Mesendoderm (in vitro differentiated cells): ENCODE results near the gene OGDH.

Experiments used
- DNase-seq: peaks from one replicate; pipeline ENCODE4 v3.0.0; 2013
- H2AK5ac ChIP-seq: 2 replicates; pipeline ENCODE4 v1.6.1; 2013; ENCODE audit warnings: low read length, inconsistent platforms
- H2BK120ac ChIP-seq: 2 replicates; pipeline ENCODE4 v1.6.1; 2013; ENCODE audit warnings: low read depth, mild to moderate bottlenecking, low read length, moderate library complexity, mixed read lengths
- H2BK15ac ChIP-seq: replicated peaks from 2 replicates; pipeline ENCODE4 v1.6.1; 2013; ENCODE audit warnings: low read depth, mild to moderate bottlenecking, moderate library complexity
- H2BK5ac ChIP-seq: 2 replicates; pipeline ENCODE4 v1.6.1; 2013; ENCODE audit warnings: low read length, inconsistent platforms
- H3K18ac ChIP-seq: 2 replicates; pipeline ENCODE4 v1.6.1; 2013; ENCODE audit warnings: mild to moderate bottlenecking, low read length, mixed read lengths
- H3K23ac ChIP-seq: one replicate; pipeline ENCODE4 v1.6.1; 2013; ENCODE audit warnings: low read length
- H3K27ac ChIP-seq: 2 replicates; pipeline ENCODE4 v1.5.1; 2013; ENCODE audit warnings: low read depth, mild to moderate bottlenecking, inconsistent platforms, low read length, moderate library complexity
- H3K27me3 ChIP-seq: 2 replicates; pipeline ENCODE4 v1.6.1; 2013; ENCODE audit warnings: low read length, control low read depth, mild to moderate bottlenecking, inconsistent platforms; ENCODE audit not compliant: insufficient read depth, poor library complexity
- H3K36me3 ChIP-seq: 2 replicates; pipeline ENCODE4 v1.6.1; 2013; ENCODE audit warnings: low read length, inconsistent platforms; ENCODE audit not compliant: control insufficient read depth, insufficient read depth
- H3K4ac ChIP-seq: one replicate; pipeline ENCODE4 v1.6.1; 2013; ENCODE audit warnings: low read depth, mild to moderate bottlenecking, low read length, moderate library complexity
- H3K4me1 ChIP-seq: 2 replicates; pipeline ENCODE4 v1.6.1; 2013; ENCODE audit warnings: low read depth, low read length, inconsistent platforms; ENCODE audit not compliant: control insufficient read depth
- H3K4me2 ChIP-seq: 2 replicates; pipeline ENCODE4 v1.6.1; 2013; ENCODE audit warnings: low read length
- H3K4me3 ChIP-seq: 2 replicates; pipeline ENCODE4 v1.5.1; 2013; ENCODE audit warnings: mild to moderate bottlenecking, low read length
- H3K56ac ChIP-seq: one replicate; pipeline ENCODE4 v1.6.1; 2013; ENCODE audit warnings: low read length
- H3K79me1 ChIP-seq: 2 replicates; pipeline ENCODE4 v1.6.1; 2013; ENCODE audit warnings: low read length, inconsistent platforms
- H3K79me2 ChIP-seq: 2 replicates; pipeline ENCODE4 v1.6.1; 2013; ENCODE audit warnings: mild to moderate bottlenecking, low read length; ENCODE audit not compliant: control insufficient read depth, insufficient read depth
- H3K9ac ChIP-seq: 2 replicates; pipeline ENCODE4 v1.6.1; 2013; ENCODE audit warnings: low read length, inconsistent platforms
- H4K5ac ChIP-seq: one replicate; pipeline ENCODE4 v1.6.1; 2013; ENCODE audit warnings: low read length
- H4K8ac ChIP-seq: one replicate; pipeline ENCODE4 v1.6.1; 2013; ENCODE audit warnings: low read depth, mild to moderate bottlenecking, control low read depth, low read length, moderate library complexity
- WGBS: extraction: QIAGEN DNeasy Blood & Tissue Kit; methylation state at CpG from one replicate; pipeline ENCODE4 v1.1.7; 2013; ENCODE audit warnings: low lambda C conversion rate, missing lambda C conversion rate; ENCODE audit not compliant: insufficient coverage; ENCODE audit errors: extremely low coverage; 5-methylcytosine and 5-hydroxymethylcytosine counted together

The OGDH gene

DNA sequence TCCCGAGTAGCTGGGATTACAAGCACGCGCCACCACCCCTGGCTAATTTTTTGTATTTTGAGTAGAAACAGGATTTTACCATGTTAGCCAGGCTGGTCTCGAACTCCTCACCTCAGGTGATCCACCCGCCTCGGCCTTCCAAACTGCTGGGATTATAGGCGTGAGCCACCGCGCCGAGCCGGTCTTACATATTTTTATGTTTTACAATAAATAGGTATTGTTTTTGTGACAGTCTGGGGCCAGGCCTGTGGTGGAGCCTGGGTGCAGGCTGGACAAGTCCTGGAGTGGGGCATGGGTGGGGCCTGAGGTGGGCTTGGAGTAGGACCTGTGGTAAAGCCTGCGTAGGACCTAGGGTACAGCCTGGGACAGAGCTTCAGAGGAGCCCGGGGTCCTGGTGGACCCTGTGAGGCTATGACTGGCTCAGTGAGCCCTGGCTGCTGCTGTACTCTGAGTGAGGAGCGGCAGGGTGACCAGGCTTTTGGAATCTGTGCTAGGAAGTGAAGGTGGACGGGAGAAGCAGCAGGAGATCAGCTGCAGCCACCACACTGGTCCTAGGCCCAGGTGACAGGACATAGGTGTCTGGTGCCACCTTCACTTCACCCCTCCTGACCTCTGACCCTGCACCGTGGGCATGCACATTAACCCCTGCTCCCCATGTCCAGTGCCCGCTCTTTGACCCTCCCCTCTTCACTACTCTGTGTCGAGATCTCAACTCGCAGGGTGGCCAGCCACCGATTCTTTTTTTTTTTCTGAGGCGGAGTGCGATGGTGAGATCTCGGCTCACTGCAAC, 132.6 kb downstream of the OGDH start:
- Histone ChIP-seq H3K4me3 (no peak overlapping the region), H3K9ac (no peak overlapping the region), H3K4me1 (no peaks in the 10 kb centered on the region), H3K79me1 (no peaks in the 10 kb centered on the region), H3K18ac (no peak overlapping the region), H3K36me3 (no peaks in the 10 kb centered on the region), H3K56ac (no peak overlapping the region), H2BK5ac (no peak overlapping the region), H2BK15ac (no peak overlapping the region), H2AK5ac (no peak overlapping the region), H3K4me2 (no peak overlapping the region), H3K27ac (no peak overlapping the region), H2BK120ac (no peak overlapping the region), H3K23ac (no peak overlapping the region), H3K27me3 (no peaks in the 10 kb centered on the region), H3K79me2 (no peaks in the 10 kb centered on the region), H4K5ac (no peak overlapping the region), H4K8ac (no peak overlapping the region), H3K4ac (no peak overlapping the region)
- WGBS: no CpG with 5 or more reads among the region's 23 CpGs
- no peak for DNase-seq

DNA sequence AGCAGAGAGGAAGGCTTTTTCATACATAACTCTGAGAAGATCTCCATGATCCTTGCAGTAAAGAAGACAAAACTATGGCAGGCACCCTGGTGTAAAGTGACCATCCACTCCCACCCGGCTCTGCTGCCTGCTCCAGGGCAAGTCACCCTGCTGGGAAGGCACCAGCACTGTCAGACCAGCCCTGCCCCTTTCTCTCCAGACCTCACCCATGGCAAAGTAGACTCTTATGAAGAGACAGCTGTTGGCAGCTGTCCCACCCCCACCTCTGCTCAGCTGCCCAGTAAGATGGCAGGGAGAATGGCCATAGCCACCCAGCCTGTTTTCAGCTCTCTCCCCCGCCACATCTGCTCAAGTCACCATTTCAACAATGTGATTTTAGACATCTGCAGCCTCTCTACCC, 133.6 kb downstream of the OGDH start:
- no peak overlapping the region for H2AK5ac ChIP-seq
- no peak overlapping the region for H3K23ac ChIP-seq
- no peaks in the 10 kb centered on the region for H3K27me3 ChIP-seq
- H3K79me2 ChIP-seq: no peaks in the 10 kb centered on the region
- H3K4me1 ChIP-seq: no peaks in the 10 kb centered on the region
- no peak overlapping the region for H3K18ac ChIP-seq
- no peak overlapping the region for H4K8ac ChIP-seq
- H3K79me1 ChIP-seq: no peaks in the 10 kb centered on the region
- H3K56ac ChIP-seq: no peak overlapping the region
- DNase-seq: no peak
- H2BK5ac ChIP-seq: no peak overlapping the region
- no CpG with 5 or more reads among the region's 2 CpGs for WGBS
- no peak overlapping the region for H3K27ac ChIP-seq
- no peak overlapping the region for H3K4ac ChIP-seq
- H3K4me2 ChIP-seq: no peak overlapping the region
- H4K5ac ChIP-seq: no peak overlapping the region
- no peak overlapping the region for H2BK15ac ChIP-seq
- no peak overlapping the region for H3K4me3 ChIP-seq
- no peaks in the 10 kb centered on the region for H3K36me3 ChIP-seq
- H3K9ac ChIP-seq: no peak overlapping the region
- H2BK120ac ChIP-seq: no peak overlapping the region

DNA sequence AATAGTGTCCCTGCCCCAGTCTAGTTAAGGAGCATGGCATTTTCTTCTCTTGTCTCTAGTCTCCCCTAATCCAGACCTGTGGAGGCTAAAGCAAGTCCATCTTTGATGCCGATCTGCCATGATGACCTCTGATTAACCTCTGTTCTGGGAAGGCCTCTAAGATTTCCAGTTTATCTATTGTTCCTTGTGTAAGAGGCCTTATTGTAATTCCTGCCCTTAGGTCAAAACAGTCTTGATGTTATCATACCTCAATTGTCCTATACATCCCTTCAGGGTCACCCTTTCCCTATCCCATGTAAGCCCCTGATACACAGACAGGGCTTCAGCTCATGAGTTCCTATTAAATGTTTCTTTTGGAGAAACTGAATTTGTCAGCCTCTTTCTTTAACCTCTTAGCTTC, 137.3 kb downstream of the OGDH start:
- WGBS: no CpG with 5 or more reads among the region's 1 CpG
- Histone ChIP-seq H3K36me3 (no peaks in the 10 kb centered on the region), H3K27me3 (no peaks in the 10 kb centered on the region), H3K18ac (no peak overlapping the region), H3K4ac (no peak overlapping the region), H3K4me2 (no peak overlapping the region), H3K4me1 (no peaks in the 10 kb centered on the region), H3K79me2 (no peaks in the 10 kb centered on the region), H3K79me1 (no peaks in the 10 kb centered on the region), H3K9ac (no peak overlapping the region), H3K4me3 (no peak overlapping the region), H4K5ac (no peak overlapping the region), H2BK120ac (no peak overlapping the region), H3K27ac (no peak overlapping the region), H2BK15ac (no peak overlapping the region), H3K23ac (no peak overlapping the region), H3K56ac (no peak overlapping the region), H2BK5ac (no peak overlapping the region), H2AK5ac (no peak overlapping the region), H4K8ac (no peak overlapping the region)
- peak; percentile 31 for DNase-seq

DNA sequence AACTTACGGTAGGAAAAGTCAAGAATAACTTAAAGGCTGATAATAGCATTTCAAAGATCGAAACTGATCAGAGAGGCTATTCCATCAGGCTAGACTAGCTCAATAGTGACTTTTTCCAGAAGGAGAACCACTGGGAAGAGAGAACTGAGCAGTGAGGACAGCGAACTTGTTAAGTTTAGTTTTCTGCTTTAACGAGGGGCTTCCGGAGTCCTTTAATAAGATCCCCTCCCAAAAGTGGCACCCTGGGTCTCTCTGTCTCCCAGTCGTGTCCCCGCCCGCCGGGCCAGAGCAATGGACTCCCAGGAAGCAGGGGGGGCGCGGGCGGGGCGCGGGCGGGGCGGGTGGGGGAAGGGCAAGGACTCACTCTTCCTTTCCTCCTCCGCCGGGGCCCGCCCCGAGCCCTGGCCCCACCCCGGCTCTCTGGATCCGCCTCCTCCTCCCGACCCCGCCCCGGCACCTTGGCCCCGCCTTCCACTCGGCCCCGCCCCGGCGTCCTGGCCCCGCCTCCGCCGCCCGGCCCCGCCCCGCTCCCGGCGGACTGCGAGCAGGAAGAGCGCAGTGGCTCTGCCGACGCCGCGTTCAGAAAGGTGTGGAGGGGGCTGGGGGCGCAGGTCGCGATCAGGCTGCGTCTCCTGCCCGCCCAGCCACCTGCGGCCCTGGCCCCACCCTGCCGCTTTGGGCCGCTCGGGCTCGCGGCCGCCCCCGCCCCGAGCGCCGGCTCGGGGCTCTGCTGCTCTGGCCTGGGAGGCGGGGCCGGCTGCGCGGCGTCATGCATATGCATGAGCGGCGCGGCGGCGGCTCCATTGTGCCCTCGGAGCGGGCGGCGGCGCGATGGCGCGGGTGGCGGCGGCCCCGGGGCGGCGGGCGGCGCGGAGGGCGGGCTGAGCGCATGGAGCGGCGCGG, 141.9 kb downstream of the OGDH start, which contains the start of gene ZMIZ2:
Gene ZMIZ2, plus strand, starts transcription at position 803 of the 903 bp plus-strand sequence. CDS start 7,403 bp downstream, outside the sequence.
- H3K36me3 ChIP-seq: no peaks in the 10 kb centered on the region
- no CpG with 5 or more reads among the region's 92 CpGs for WGBS
- H3K18ac ChIP-seq: peak within 1 kb of the TSS; percentile 88
- H3K27me3 ChIP-seq: no peaks in the 10 kb centered on the region
- no peak within 1 kb of the TSS for H2BK120ac ChIP-seq
- no peak within 1 kb of the TSS for H3K4ac ChIP-seq
- peak within 1 kb of the TSS; percentile 89 for H3K4me2 ChIP-seq
- H2BK15ac ChIP-seq: no peak within 1 kb of the TSS
- no peak within 1 kb of the TSS for H4K8ac ChIP-seq
- no peaks in the 10 kb centered on the region for H3K4me1 ChIP-seq
- no peak within 1 kb of the TSS for H2BK5ac ChIP-seq
- peak; percentile 90 for DNase-seq
- peak within 1 kb of the TSS; percentile 79 for H3K9ac ChIP-seq
- no peak within 1 kb of the TSS for H2AK5ac ChIP-seq
- H3K4me3 ChIP-seq: peak within 1 kb of the TSS; percentile 62
- peak within 1 kb of the TSS; percentile 95 for H3K56ac ChIP-seq
- H3K79me2 ChIP-seq: peaks cover 16% of the 10 kb centered on the region
- peak within 1 kb of the TSS; percentile 95 for H3K27ac ChIP-seq
- H3K79me1 ChIP-seq: peaks cover 18% of the 10 kb centered on the region
- peak within 1 kb of the TSS; percentile 94 for H3K23ac ChIP-seq
- no peak within 1 kb of the TSS for H4K5ac ChIP-seq

DNA sequence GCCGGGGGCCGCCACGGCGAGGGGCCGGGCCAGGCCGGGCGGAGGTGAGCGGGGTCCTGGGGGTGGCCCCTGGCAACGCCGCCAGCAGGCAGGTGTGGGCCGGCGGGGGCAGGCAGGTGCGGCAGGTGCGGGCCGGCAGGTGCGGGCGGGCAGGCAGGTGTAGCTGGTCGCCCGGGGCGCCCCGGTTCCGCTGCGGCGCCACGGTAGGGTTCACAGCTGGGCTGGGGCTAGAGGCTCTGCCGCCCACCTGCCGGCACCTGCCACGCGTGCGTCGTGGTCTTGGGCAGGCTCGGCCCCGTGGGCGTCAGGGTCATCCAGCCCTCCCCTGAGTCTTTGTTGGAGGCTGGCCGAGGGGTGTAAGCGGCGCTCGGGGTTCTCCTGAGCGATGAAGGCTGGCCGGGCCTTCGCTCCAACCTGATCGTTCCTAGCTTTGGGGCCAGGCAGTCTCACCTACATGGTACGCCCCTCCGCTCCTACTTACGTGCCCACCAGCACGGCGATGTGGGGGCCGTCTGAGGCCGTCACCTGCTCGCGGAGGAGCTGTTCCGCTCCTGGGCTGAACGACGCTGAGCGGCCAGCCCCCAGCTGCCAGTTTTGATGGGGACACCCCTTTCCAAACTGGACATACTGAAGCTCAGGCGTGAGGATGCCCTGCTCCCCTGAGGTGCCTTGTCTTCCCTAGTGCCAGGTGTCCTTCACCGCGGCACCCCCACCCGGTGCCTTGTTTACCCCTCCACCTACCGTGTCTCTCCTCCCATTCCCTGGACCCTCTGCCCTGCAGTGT, 142.7 kb downstream of the OGDH start:
- Histone ChIP-seq H2BK5ac (no peak overlapping the region), H2BK15ac (no peak overlapping the region), H4K8ac (no peak overlapping the region), H2BK120ac (no peak overlapping the region), H3K9ac (peak overlapping the region; percentile 64), H3K4me3 (peak overlapping the region; percentile 57), H3K4me2 (peak overlapping the region; percentile 89), H4K5ac (no peak overlapping the region), H3K27ac (no peak overlapping the region), H3K18ac (peak overlapping the region; percentile 53), H3K79me1 (peaks cover 18% of the 10 kb centered on the region), H2AK5ac (no peak overlapping the region), H3K56ac (peak overlapping the region; percentile 83), H3K27me3 (no peaks in the 10 kb centered on the region), H3K36me3 (no peaks in the 10 kb centered on the region), H3K4ac (no peak overlapping the region), H3K23ac (peak overlapping the region; percentile 94), H3K4me1 (no peaks in the 10 kb centered on the region), H3K79me2 (peaks cover 16% of the 10 kb centered on the region)
- no peak for DNase-seq
- WGBS: no CpG with 5 or more reads among the region's 60 CpGs
